HepG2 (cell line): Measurements from ENCODE around the gene PROCR.

ENCODE experiments used
- DPF2 ChIP-seq: sonication (generic); formaldehyde crosslinking; IDR thresholded peaks from 2 replicates; pipeline ENCODE4 v1.4.0; 2020; ENCODE audit warnings: mild to moderate bottlenecking, low read depth, missing genetic modification reagents, borderline replicate concordance
- HNRNPH1 ChIP-seq: fragments of 200-400 bp; formaldehyde crosslinking; optimal IDR thresholded peaks from 2 replicates; pipeline ENCODE3; 2017; ENCODE audit warnings: mild to moderate bottlenecking, low read depth, low read length
- SMC3 ChIP-seq: IDR thresholded peaks from 2 replicates; pipeline ENCODE4 v1.6.1; 2011; ENCODE audit warnings: low read length, improper control_type of control experiment
- ZNF121 ChIP-seq: sonication (generic); formaldehyde crosslinking; IDR thresholded peaks from 2 replicates; pipeline ENCODE4 v1.5.0; 2020; ENCODE audit warnings: mild to moderate bottlenecking, missing genetic modification reagents
- ZNF75D ChIP-seq: sonication (generic); formaldehyde crosslinking; IDR thresholded peaks from 2 replicates; pipeline ENCODE4 v1.8.1; 2023; ENCODE audit warnings: missing genetic modification reagents, mild to moderate bottlenecking, borderline replicate concordance
- TF ChIP-seq, protein P1 (sequence below): sonication (generic); formaldehyde crosslinking; IDR thresholded peaks from 2 replicates; pipeline ENCODE4 v1.5.0; 2020; ENCODE audit warnings: mild to moderate bottlenecking, missing genetic modification reagents

- TF ChIP-seq SMC3 (no peak), ZNF121 (CRISPR knock-in tag) (no peak), DPF2 (no peak), ZNF75D (CRISPR knock-in tag) (no peak), HNRNPH1 (peak; percentile 21)
- TF ChIP-seq, protein P1, sequence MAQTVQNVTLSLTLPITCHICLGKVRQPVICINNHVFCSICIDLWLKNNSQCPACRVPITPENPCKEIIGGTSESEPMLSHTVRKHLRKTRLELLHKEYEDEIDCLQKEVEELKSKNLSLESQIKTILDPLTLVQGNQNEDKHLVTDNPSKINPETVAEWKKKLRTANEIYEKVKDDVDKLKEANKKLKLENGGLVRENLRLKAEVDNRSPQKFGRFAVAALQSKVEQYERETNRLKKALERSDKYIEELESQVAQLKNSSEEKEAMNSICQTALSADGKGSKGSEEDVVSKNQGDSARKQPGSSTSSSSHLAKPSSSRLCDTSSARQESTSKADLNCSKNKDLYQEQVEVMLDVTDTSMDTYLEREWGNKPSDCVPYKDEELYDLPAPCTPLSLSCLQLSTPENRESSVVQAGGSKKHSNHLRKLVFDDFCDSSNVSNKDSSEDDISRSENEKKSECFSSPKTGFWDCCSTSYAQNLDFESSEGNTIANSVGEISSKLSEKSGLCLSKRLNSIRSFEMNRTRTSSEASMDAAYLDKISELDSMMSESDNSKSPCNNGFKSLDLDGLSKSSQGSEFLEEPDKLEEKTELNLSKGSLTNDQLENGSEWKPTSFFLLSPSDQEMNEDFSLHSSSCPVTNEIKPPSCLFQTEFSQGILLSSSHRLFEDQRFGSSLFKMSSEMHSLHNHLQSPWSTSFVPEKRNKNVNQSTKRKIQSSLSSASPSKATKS (CRISPR knock-in tag) = no peak
Measured at GRCh38 chr20:35134880-35135279, 37.0 kb upstream of the PROCR start.
